GM23338 (cell line): ENCODE measurements around the gene CBFA2T3. TPM values are rescaled to one million over a fixed set of nuclear protein-coding genes. Genes with fewer than 3 reads are reported as not detected.

ENCODE experiments used
- ATAC-seq: fragments of 200-7000 bp; cut with Tn5 transposase; 3 replicates; pipeline ENCODE4 v1.9.1; 2020
- DNase-seq: peaks from one replicate; pipeline ENCODE4 v3.0.0-alpha.2; 2015; ENCODE audit warnings: low spot score
- H2AFZ ChIP-seq: fragments of 200-600 bp; sonication (generic); 2 replicates; pipeline ENCODE4 v1.8.0; 2016; ENCODE audit warnings: antibody characterized with exemption, mild to moderate bottlenecking, moderate library complexity
- H3F3A ChIP-seq: fragments of 200-600 bp; sonication (generic); replicated peaks from 2 replicates; pipeline ENCODE4 v1.8.0; 2017; ENCODE audit warnings: antibody characterized with exemption, mixed run types, low read depth
- H3K27ac ChIP-seq: fragments of 200-600 bp; sonication (generic); 2 replicates; pipeline ENCODE4 v1.6.1; 2016; ENCODE audit warnings: low read depth
- H3K27me3 ChIP-seq: fragments of 200-600 bp; sonication (generic); 2 replicates; pipeline ENCODE4 v1.8.0; 2016; ENCODE audit warnings: mild to moderate bottlenecking, mixed run types, moderate library complexity; ENCODE audit not compliant: insufficient read depth
- H3K36me3 ChIP-seq: fragments of 200-600 bp; sonication (generic); 2 replicates; pipeline ENCODE4 v1.8.0; 2016; ENCODE audit warnings: mild to moderate bottlenecking; ENCODE audit not compliant: insufficient read depth
- H3K4me1 ChIP-seq: fragments of 200-600 bp; sonication (generic); 2 replicates; pipeline ENCODE4 v1.8.0; 2016; ENCODE audit warnings: mild to moderate bottlenecking, moderate library complexity; ENCODE audit not compliant: insufficient read depth
- H3K4me2 ChIP-seq: fragments of 200-600 bp; sonication (generic); 2 replicates; pipeline ENCODE4 v1.7.1; 2017; ENCODE audit warnings: mixed run types
- H3K4me3 ChIP-seq: fragments of 200-600 bp; sonication (generic); 2 replicates; pipeline ENCODE4 v1.6.1; 2016; ENCODE audit warnings: mixed run types
- H3K79me2 ChIP-seq: fragments of 200-600 bp; sonication (generic); replicated peaks from 2 replicates; pipeline ENCODE4 v1.8.0; 2017; ENCODE audit warnings: mild to moderate bottlenecking; ENCODE audit not compliant: insufficient read depth
- H3K9me2 ChIP-seq: fragments of 200-600 bp; sonication (generic); 2 replicates; pipeline ENCODE4 v1.8.0; 2017; ENCODE audit not compliant: insufficient read depth
- H4K20me1 ChIP-seq: fragments of 200-600 bp; sonication (generic); replicated peaks from 2 replicates; pipeline ENCODE4 v1.8.0; 2017; ENCODE audit warnings: mild to moderate bottlenecking; ENCODE audit not compliant: insufficient read depth
- H3K27ac Mint-ChIP-seq: 2 replicates; pipeline ENCODE4 v1.8.0; 2020; ENCODE audit warnings: inconsistent platforms, mild to moderate bottlenecking, moderate library complexity, mixed read lengths
- H3K27me3 Mint-ChIP-seq: 3 replicates; pipeline ENCODE4 v1.8.0; 2022; ENCODE audit warnings: low read depth, mild to moderate bottlenecking, moderate library complexity, mixed read lengths, inconsistent platforms; ENCODE audit not compliant: insufficient read depth, poor library complexity
- H3K36me3 Mint-ChIP-seq: 3 replicates; pipeline ENCODE4 v1.8.0; 2021; ENCODE audit warnings: low read depth, mild to moderate bottlenecking, inconsistent platforms, moderate library complexity, mixed read lengths
- H3K4me1 Mint-ChIP-seq: 3 replicates; pipeline ENCODE4 v1.8.0; 2020; ENCODE audit warnings: mild to moderate bottlenecking, inconsistent platforms, mixed read lengths
- H3K4me3 Mint-ChIP-seq: 3 replicates; pipeline ENCODE4 v1.8.0; 2021; ENCODE audit warnings: moderate library complexity, mild to moderate bottlenecking, inconsistent platforms, mixed read lengths
- H3K9me3 Mint-ChIP-seq: 3 replicates; pipeline ENCODE4 v1.8.0; 2020; ENCODE audit warnings: moderate library complexity, mild to moderate bottlenecking, inconsistent platforms, mixed read lengths
- STAT1 ChIP-seq: IDR thresholded peaks from one replicate; pipeline ENCODE4 v1.6.1; 2016; ENCODE audit warnings: antibody characterized with exemption; ENCODE audit not compliant: unreplicated experiment
- polyA plus RNA-seq: library from polyadenylated mRNA; unstranded; fragments of >200 nt; fragmentation: Nextera tagmentation; extraction: Ambion mirVana; gene quantifications from 2 replicates; pipeline ENCODE4 v1.2.1, GENCODE V29; 2016
- total RNA-seq: library from RNA; depleted of rRNA; stranded (reverse); fragments of >200 nt; shearing (Covaris generic); gene quantifications from 2 replicates; pipeline ENCODE4 v1.2.3, GENCODE V29; 2014
- TF ChIP-seq, protein P1 (sequence below): fragments of 250-450 bp; sonication (Bioruptor Pico); IDR thresholded peaks from 2 replicates; pipeline ENCODE4 v1.5.0; 2020; ENCODE audit warnings: mild to moderate bottlenecking, moderate library complexity
- TF ChIP-seq, protein P2 (sequence below): IDR thresholded peaks from one replicate; pipeline ENCODE4 v1.6.1; 2018; ENCODE audit warnings: antibody characterized with exemption; ENCODE audit not compliant: unreplicated experiment

Gene CBFA2T3
- total and polyA plus RNA-seq, 2 experiments from 2014 or later: 0.87 to 1.5 TPM

DNA sequence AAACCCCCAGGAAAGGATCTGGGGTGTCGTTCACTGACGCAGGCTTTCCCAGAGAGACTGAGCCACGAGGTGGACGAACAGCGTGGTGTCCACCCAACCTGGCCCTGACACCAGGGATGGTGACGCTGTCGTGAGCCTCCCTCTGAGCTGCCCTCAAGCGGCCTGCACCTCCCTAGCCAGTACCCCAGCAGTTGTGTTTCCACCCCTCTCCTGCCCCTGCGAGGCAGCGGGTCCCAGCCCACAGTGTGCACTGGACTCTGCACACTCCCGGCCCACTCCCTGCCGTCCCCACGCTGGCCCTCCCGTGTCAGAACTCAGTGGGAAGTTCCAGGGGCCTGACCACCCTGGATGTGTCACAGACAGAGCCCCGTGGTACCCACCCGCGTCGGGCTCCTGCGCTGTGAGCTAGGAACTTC, 39.8 kb downstream of the CBFA2T3 start (continued):
- TF ChIP-seq, protein P1, sequence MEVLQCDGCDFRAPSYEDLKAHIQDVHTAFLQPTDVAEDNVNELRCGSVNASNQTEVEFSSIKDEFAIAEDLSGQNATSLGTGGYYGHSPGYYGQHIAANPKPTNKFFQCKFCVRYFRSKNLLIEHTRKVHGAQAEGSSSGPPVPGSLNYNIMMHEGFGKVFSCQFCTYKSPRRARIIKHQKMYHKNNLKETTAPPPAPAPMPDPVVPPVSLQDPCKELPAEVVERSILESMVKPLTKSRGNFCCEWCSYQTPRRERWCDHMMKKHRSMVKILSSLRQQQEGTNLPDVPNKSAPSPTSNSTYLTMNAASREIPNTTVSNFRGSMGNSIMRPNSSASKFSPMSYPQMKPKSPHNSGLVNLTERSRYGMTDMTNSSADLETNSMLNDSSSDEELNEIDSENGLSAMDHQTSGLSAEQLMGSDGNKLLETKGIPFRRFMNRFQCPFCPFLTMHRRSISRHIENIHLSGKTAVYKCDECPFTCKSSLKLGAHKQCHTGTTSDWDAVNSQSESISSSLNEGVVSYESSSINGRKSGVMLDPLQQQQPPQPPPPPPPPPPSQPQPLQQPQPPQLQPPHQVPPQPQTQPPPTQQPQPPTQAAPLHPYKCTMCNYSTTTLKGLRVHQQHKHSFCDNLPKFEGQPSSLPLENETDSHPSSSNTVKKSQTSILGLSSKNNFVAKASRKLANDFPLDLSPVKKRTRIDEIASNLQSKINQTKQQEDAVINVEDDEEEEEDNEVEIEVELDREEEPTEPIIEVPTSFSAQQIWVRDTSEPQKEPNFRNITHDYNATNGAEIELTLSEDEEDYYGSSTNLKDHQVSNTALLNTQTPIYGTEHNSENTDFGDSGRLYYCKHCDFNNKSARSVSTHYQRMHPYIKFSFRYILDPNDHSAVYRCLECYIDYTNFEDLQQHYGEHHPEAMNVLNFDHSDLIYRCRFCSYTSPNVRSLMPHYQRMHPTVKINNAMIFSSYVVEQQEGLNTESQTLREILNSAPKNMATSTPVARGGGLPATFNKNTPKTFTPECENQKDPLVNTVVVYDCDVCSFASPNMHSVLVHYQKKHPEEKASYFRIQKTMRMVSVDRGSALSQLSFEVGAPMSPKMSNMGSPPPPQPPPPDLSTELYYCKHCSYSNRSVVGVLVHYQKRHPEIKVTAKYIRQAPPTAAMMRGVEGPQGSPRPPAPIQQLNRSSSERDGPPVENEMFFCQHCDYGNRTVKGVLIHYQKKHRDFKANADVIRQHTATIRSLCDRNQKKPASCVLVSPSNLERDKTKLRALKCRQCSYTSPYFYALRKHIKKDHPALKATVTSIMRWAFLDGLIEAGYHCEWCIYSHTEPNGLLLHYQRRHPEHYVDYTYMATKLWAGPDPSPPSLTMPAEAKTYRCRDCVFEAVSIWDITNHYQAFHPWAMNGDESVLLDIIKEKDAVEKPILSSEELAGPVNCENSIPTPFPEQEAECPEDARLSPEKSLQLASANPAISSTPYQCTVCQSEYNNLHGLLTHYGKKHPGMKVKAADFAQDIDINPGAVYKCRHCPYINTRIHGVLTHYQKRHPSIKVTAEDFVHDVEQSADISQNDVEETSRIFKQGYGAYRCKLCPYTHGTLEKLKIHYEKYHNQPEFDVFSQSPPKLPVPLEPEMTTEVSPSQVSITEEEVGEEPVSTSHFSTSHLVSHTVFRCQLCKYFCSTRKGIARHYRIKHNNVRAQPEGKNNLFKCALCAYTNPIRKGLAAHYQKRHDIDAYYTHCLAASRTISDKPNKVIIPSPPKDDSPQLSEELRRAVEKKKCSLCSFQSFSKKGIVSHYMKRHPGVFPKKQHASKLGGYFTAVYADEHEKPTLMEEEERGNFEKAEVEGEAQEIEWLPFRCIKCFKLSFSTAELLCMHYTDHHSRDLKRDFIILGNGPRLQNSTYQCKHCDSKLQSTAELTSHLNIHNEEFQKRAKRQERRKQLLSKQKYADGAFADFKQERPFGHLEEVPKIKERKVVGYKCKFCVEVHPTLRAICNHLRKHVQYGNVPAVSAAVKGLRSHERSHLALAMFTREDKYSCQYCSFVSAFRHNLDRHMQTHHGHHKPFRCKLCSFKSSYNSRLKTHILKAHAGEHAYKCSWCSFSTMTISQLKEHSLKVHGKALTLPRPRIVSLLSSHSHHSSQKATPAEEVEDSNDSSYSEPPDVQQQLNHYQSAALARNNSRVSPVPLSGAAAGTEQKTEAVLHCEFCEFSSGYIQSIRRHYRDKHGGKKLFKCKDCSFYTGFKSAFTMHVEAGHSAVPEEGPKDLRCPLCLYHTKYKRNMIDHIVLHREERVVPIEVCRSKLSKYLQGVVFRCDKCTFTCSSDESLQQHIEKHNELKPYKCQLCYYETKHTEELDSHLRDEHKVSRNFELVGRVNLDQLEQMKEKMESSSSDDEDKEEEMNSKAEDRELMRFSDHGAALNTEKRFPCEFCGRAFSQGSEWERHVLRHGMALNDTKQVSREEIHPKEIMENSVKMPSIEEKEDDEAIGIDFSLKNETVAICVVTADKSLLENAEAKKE (CRISPR knock-in tag): no peak
- no peak for TF ChIP-seq STAT1

DNA sequence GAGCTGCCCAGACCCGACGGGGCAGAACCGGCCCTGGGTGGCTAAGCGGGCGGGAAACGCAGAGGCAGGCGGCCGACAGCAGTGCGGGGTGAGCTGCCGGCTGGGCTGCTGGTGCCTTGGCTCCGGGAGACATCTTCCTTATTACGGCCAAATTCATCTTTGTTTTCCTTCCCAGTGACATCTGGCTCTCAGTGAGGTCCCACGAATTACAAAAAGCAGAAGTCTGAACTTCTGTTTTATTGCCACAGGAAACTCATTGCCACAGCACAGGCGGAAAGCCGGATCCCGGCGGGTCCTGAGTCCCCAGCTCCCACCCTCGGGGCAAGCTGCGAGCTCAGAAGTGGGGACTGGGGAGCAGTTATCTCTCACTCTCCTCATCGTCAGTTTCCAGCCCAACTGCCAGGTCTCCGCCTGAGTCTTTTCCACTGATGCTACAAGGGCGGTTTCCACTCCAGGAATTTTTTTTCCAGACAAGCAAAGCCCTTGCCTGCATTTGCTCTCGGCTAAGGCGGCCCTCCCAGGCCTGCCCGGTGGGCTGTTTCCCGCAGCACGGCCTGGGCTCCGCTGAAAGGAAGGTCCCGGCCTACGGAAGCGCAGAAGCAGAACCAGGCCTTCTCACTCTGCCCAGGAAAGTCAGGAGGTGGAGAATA, 40.3 kb downstream of the CBFA2T3 start:
- Histone ChIP-seq H2AFZ (no peak overlapping the region), H3K4me2 (no peak overlapping the region), H3K36me3 (no peaks in the 10 kb centered on the region), H3K4me3 (no peak overlapping the region), H3K4me1 (no peaks in the 10 kb centered on the region), H3K9me2 (no peaks in the 10 kb centered on the region), H3K27ac (no peak overlapping the region), H3F3A (no peaks in the 10 kb centered on the region), H3K27me3 (peaks cover 24% of the 10 kb centered on the region), H3K79me2 (no peaks in the 10 kb centered on the region), H4K20me1 (no peaks in the 10 kb centered on the region)
- Mint-ChIP-seq H3K4me1 (no peaks in the 10 kb centered on the region), H3K4me3 (no peak overlapping the region), H3K27me3 (peaks cover 22% of the 10 kb centered on the region), H3K36me3 (no peaks in the 10 kb centered on the region), H3K27ac (no peak overlapping the region), H3K9me3 (no peaks in the 10 kb centered on the region)
- DNase-seq (no peak), ATAC-seq (no peak)
- TF ChIP-seq, protein P2, sequence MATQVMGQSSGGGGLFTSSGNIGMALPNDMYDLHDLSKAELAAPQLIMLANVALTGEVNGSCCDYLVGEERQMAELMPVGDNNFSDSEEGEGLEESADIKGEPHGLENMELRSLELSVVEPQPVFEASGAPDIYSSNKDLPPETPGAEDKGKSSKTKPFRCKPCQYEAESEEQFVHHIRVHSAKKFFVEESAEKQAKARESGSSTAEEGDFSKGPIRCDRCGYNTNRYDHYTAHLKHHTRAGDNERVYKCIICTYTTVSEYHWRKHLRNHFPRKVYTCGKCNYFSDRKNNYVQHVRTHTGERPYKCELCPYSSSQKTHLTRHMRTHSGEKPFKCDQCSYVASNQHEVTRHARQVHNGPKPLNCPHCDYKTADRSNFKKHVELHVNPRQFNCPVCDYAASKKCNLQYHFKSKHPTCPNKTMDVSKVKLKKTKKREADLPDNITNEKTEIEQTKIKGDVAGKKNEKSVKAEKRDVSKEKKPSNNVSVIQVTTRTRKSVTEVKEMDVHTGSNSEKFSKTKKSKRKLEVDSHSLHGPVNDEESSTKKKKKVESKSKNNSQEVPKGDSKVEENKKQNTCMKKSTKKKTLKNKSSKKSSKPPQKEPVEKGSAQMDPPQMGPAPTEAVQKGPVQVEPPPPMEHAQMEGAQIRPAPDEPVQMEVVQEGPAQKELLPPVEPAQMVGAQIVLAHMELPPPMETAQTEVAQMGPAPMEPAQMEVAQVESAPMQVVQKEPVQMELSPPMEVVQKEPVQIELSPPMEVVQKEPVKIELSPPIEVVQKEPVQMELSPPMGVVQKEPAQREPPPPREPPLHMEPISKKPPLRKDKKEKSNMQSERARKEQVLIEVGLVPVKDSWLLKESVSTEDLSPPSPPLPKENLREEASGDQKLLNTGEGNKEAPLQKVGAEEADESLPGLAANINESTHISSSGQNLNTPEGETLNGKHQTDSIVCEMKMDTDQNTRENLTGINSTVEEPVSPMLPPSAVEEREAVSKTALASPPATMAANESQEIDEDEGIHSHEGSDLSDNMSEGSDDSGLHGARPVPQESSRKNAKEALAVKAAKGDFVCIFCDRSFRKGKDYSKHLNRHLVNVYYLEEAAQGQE: no peak
- TF ChIP-seq STAT1: no peak
